Activated CD4-positive, alpha-beta T cell treated with anti-CD3 and anti-CD28 coated beads, Interleukin-10, Interleukin-2, amounts not matched to agents 100 ng/mL and 50 ng/mL, durations not matched to agents 16 hours and 8 hours (primary cell): Measurements from ENCODE around the gene TPT1.
"Not testable (repeated sequence)": the region's sequence is repeated elsewhere in the genome, so short reads cannot be mapped to it uniquely, and the experiment has no call there.

Source experiments
- DNase-seq: peaks from one replicate; pipeline ENCODE4 v3.0.0-alpha.2; 2020

TPT1 gene

DNA sequence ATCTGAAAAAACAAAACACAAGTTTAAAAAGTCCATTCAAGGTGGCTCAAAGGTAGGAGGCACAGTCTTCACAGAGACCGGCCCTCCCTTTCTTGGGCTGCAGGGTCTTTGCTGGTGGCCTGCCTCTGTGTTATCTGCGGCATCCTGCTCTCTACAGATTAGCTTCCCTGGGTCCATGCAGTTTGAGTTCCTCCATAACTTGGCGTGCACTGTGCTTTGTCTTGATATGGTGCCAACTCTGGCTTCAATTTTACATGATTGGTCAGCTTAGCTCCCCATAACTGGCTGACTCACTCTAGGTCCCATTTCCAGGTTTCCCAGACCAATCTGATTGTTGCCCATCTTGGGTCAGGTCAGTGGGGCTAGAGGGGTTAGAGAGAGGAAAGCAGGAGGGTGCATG lies 41.8 kb downstream of the TPT1 start:
- no peak for DNase-seq

DNA sequence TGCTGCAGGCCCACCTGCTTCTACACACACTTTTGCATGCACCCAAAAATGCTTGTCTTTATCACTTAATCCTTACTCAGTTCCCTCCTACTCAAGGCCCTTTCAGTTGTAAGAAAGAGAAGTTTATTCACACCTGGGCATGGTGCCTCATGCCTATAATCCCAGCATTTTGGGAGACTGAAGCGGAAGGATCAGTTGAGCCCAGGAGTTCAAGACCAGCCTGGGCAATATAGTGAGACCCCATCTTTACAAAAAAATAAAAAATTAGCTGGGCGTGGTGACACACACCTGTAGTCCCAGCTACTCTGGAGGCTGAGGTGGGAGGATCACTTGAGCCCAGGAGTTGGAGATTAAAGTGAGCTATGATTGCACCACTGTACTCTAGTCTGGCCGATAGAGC lies 42.4 kb downstream of the TPT1 start:
- DNase-seq, result not testable (repeated sequence)

- DNase-seq, result no peak
These were observed 42.8 kb downstream of the TPT1 start for GRCh38 chr13:45298206-45298505.

GRCh38 chr13:45297456-45298205 lies 43.4 kb downstream of the TPT1 start:
- DNase-seq, result no peak

- DNase-seq, result no peak
These were observed 44.7 kb downstream of the TPT1 start for GRCh38 chr13:45296259-45296658.

DNA sequence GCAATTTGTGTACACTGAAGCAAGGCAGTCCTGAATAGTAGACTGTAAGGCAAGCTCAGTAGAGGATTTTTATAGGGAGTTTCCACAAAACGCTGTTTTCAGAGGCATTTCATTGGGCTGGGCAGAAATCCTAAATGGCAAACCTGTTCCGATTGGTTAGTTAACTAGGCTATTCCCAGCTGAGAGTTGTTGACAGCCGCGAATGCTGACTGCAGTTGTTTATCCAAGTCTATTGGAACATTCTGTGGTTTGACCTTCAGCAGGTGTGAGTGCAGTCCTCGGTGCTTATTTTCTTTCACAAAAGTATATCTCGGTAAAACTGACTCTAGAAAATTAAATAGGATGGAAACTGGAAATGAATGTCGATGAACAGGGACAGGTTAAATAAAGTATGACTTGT lies 45.4 kb downstream of the TPT1 start:
- no peak for DNase-seq

- DNase-seq, result no peak
These were observed 48.8 kb downstream of the TPT1 start for GRCh38 chr13:45292176-45292575.

- DNase-seq, result no peak
These were observed 50.9 kb downstream of the TPT1 start for GRCh38 chr13:45289936-45290563.
